ENCODE measurements around the gene VWC2L. TPM values are rescaled to one million over a fixed set of nuclear protein-coding genes. Genes with fewer than 3 reads are reported as not detected.

The VWC2L gene
- total RNA-seq: not detected

- POLR2A ChIA-PET: no interaction called here
- no peaks in the 10 kb centered on the region for H3K9me3 Mint-ChIP-seq
- no peak within 1 kb of the TSS for H3K27ac Mint-ChIP-seq
Observed at GRCh38 chr2:214410918-214411554, at the start of gene VWC2L. Gene VWC2L (plus strand): TSS chr2:214411054. CDS start chr2:214414194, 3,140 bp downstream.

GRCh38 chr2:214361116-214361515 lies 49.7 kb upstream of the VWC2L start:
- no peaks in the 10 kb centered on the region for H3K36me3 Mint-ChIP-seq
- ATAC-seq (ENCODE audit: low read depth) (no peak), DNase-seq (no peak)
- H3K4me3 Mint-ChIP-seq: no peak overlapping the region
- POLR2A ChIA-PET: no interaction called here
- no peaks in the 10 kb centered on the region for H3K27me3 Mint-ChIP-seq
- no peaks in the 10 kb centered on the region for H3K9me3 Mint-ChIP-seq
- no peak overlapping the region for H3K27ac Mint-ChIP-seq
- H3K4me1 Mint-ChIP-seq: no peaks in the 10 kb centered on the region

More at GRCh38 chr2:214410918-214411554, at the start of gene VWC2L:
- peak; percentile 50 for DNase-seq
- Mint-ChIP-seq H3K36me3 (no peaks in the 10 kb centered on the region), H3K27me3 (no peaks in the 10 kb centered on the region), H3K4me1 (no peaks in the 10 kb centered on the region), H3K4me3 (no peak within 1 kb of the TSS)
- peak; percentile 42 for ATAC-seq (ENCODE audit: low read depth)

- ATAC-seq (ENCODE audit: low read depth) (no peak), DNase-seq (no peak)
- POLR2A ChIA-PET: no interaction called here
- Mint-ChIP-seq H3K4me1 (no peaks in the 10 kb centered on the region), H3K27me3 (no peaks in the 10 kb centered on the region), H3K9me3 (no peaks in the 10 kb centered on the region), H3K27ac (no peak overlapping the region), H3K4me3 (no peak overlapping the region), H3K36me3 (no peaks in the 10 kb centered on the region)
Observed at GRCh38 chr2:214365549-214365948, 45.3 kb upstream of the VWC2L start.

GRCh38 chr2:214367171-214367570 lies 43.7 kb upstream of the VWC2L start:
- POLR2A ChIA-PET: no interaction called here
- Mint-ChIP-seq H3K27me3 (no peaks in the 10 kb centered on the region), H3K27ac (no peak overlapping the region), H3K36me3 (no peaks in the 10 kb centered on the region), H3K4me3 (no peak overlapping the region), H3K4me1 (no peaks in the 10 kb centered on the region), H3K9me3 (no peaks in the 10 kb centered on the region)
- DNase-seq: no peak
- ATAC-seq (ENCODE audit: low read depth): no peak

GRCh38 chr2:214376618-214377285 lies 34.1 kb upstream of the VWC2L start:
- POLR2A ChIA-PET: no interaction called here
- H3K27ac Mint-ChIP-seq: no peak overlapping the region
- H3K9me3 Mint-ChIP-seq: no peaks in the 10 kb centered on the region

GRCh38 chr2:214377286-214377624 lies 33.6 kb upstream of the VWC2L start:
- no peak overlapping the region for H3K27ac Mint-ChIP-seq
- no peaks in the 10 kb centered on the region for H3K4me1 Mint-ChIP-seq
- DNase-seq: no peak
- no peaks in the 10 kb centered on the region for H3K36me3 Mint-ChIP-seq
- POLR2A ChIA-PET: no interaction called here
- no peak overlapping the region for H3K4me3 Mint-ChIP-seq
- H3K9me3 Mint-ChIP-seq: no peaks in the 10 kb centered on the region
- no peaks in the 10 kb centered on the region for H3K27me3 Mint-ChIP-seq
- ATAC-seq (ENCODE audit: low read depth): no peak

More at GRCh38 chr2:214376618-214377285, 34.1 kb upstream of the VWC2L start:
- no peak overlapping the region for H3K4me3 Mint-ChIP-seq
- H3K27me3 Mint-ChIP-seq: no peaks in the 10 kb centered on the region
- no peak for DNase-seq
- ATAC-seq (ENCODE audit: low read depth): no peak
- H3K36me3 Mint-ChIP-seq: no peaks in the 10 kb centered on the region
- no peaks in the 10 kb centered on the region for H3K4me1 Mint-ChIP-seq

- Mint-ChIP-seq H3K27me3 (no peaks in the 10 kb centered on the region), H3K27ac (no peak overlapping the region), H3K9me3 (peaks cover 1% of the 10 kb centered on the region), H3K36me3 (no peaks in the 10 kb centered on the region), H3K4me3 (no peak overlapping the region), H3K4me1 (no peaks in the 10 kb centered on the region)
- POLR2A ChIA-PET: no interaction called here
- DNase-seq (no peak), ATAC-seq (ENCODE audit: low read depth) (no peak)
Observed at GRCh38 chr2:214378455-214379103, 32.3 kb upstream of the VWC2L start.

GRCh38 chr2:214379227-214379626 lies 31.6 kb upstream of the VWC2L start:
- peaks cover 1% of the 10 kb centered on the region for H3K9me3 Mint-ChIP-seq
- DNase-seq (no peak), ATAC-seq (ENCODE audit: low read depth) (no peak)
- no peaks in the 10 kb centered on the region for H3K27me3 Mint-ChIP-seq
- POLR2A ChIA-PET: no interaction called here
- H3K36me3 Mint-ChIP-seq: no peaks in the 10 kb centered on the region
- H3K4me1 Mint-ChIP-seq: no peaks in the 10 kb centered on the region
- no peak overlapping the region for H3K27ac Mint-ChIP-seq
- H3K4me3 Mint-ChIP-seq: no peak overlapping the region

GRCh38 chr2:214380681-214381080 lies 30.2 kb upstream of the VWC2L start:
- POLR2A ChIA-PET: no interaction called here
- Mint-ChIP-seq H3K36me3 (no peaks in the 10 kb centered on the region), H3K27me3 (no peaks in the 10 kb centered on the region), H3K4me3 (no peak overlapping the region), H3K4me1 (no peaks in the 10 kb centered on the region), H3K27ac (no peak overlapping the region), H3K9me3 (peaks cover 2% of the 10 kb centered on the region)
- DNase-seq: no peak
- no peak for ATAC-seq (ENCODE audit: low read depth)

GRCh38 chr2:214382229-214382628 lies 28.6 kb upstream of the VWC2L start:
- H3K9me3 Mint-ChIP-seq: peaks cover 2% of the 10 kb centered on the region
- no peaks in the 10 kb centered on the region for H3K4me1 Mint-ChIP-seq

GRCh38 chr2:214386720-214387119 lies 24.1 kb upstream of the VWC2L start:
- POLR2A ChIA-PET: no interaction called here
- Mint-ChIP-seq H3K27ac (no peak overlapping the region), H3K36me3 (no peaks in the 10 kb centered on the region), H3K27me3 (no peaks in the 10 kb centered on the region), H3K4me3 (no peak overlapping the region), H3K4me1 (no peaks in the 10 kb centered on the region), H3K9me3 (peaks cover 2% of the 10 kb centered on the region)
- ATAC-seq (ENCODE audit: low read depth): no peak
- no peak for DNase-seq

More at GRCh38 chr2:214382229-214382628, 28.6 kb upstream of the VWC2L start:
- Mint-ChIP-seq H3K27me3 (no peaks in the 10 kb centered on the region), H3K36me3 (no peaks in the 10 kb centered on the region), H3K4me3 (no peak overlapping the region), H3K27ac (no peak overlapping the region)
- ATAC-seq (ENCODE audit: low read depth) (no peak), DNase-seq (no peak)
- POLR2A ChIA-PET: no interaction called here

GRCh38 chr2:214389334-214389733 lies 21.5 kb upstream of the VWC2L start:
- H3K36me3 Mint-ChIP-seq: no peaks in the 10 kb centered on the region
- H3K4me1 Mint-ChIP-seq: no peaks in the 10 kb centered on the region
- H3K27ac Mint-ChIP-seq: no peak overlapping the region
- no peaks in the 10 kb centered on the region for H3K27me3 Mint-ChIP-seq
- peaks cover 1% of the 10 kb centered on the region for H3K9me3 Mint-ChIP-seq
- POLR2A ChIA-PET: no interaction called here
- H3K4me3 Mint-ChIP-seq: no peak overlapping the region
- DNase-seq (no peak), ATAC-seq (ENCODE audit: low read depth) (no peak)

GRCh38 chr2:214393796-214394195 lies 17.1 kb upstream of the VWC2L start:
- no peaks in the 10 kb centered on the region for H3K4me1 Mint-ChIP-seq
- POLR2A ChIA-PET: no interaction called here

GRCh38 chr2:214395040-214395439 lies 15.8 kb upstream of the VWC2L start:
- no peaks in the 10 kb centered on the region for H3K36me3 Mint-ChIP-seq
- no peak overlapping the region for H3K4me3 Mint-ChIP-seq
- H3K27me3 Mint-ChIP-seq: no peaks in the 10 kb centered on the region
- POLR2A ChIA-PET: no interaction called here
- no peaks in the 10 kb centered on the region for H3K9me3 Mint-ChIP-seq
- no peak overlapping the region for H3K27ac Mint-ChIP-seq
- DNase-seq (no peak), ATAC-seq (ENCODE audit: low read depth) (no peak)
- no peaks in the 10 kb centered on the region for H3K4me1 Mint-ChIP-seq

More at GRCh38 chr2:214393796-214394195, 17.1 kb upstream of the VWC2L start:
- no peaks in the 10 kb centered on the region for H3K9me3 Mint-ChIP-seq
- no peak overlapping the region for H3K27ac Mint-ChIP-seq
- no peak for ATAC-seq (ENCODE audit: low read depth)
- no peak overlapping the region for H3K4me3 Mint-ChIP-seq
- no peaks in the 10 kb centered on the region for H3K27me3 Mint-ChIP-seq
- DNase-seq: no peak
- no peaks in the 10 kb centered on the region for H3K36me3 Mint-ChIP-seq
